ENCODE data around the gene DUSP3.
A peak's percentile ranks its signal among the peaks of the same experiment; 100 is the strongest.

Gene DUSP3

DNA sequence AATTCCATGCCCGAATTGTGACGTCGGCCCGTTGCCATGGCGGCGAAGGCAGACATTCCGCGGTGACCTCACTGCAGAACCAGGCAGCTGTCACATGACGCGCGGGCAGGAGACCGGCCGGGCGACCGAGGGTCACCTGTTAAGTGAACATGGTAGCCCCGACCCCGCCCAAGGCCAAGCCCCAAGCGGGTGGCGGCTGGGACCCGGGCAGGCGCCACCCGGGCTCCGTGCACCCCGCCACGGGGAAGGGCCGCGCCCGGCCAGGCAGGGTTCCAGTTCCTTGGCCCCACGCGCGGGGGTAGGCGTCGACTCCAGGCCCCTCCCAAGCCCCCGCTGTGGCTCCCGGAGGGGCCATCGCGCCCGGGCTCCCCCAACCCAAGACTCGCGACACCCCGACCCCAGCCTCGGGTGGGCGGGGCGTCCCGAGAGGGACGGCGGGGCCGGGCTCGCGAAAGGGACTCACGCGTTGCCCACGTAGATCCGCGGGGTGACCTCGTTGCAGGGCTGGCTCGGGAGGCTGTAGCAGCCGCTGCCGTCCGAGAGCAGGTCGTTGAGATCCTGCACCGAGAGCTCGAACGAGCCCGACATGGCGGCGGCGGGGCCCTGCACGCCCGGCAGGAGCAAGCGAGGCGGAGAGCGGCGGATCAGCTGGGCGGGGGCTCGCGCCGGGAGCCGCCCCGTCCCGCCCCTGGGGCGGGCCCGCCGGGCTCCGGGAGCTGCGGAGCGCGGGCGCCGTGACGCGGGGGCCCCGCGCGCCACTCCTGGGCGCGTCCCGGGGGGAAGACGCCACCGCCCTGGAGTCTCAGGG lies at the start of gene DUSP3:
DUSP3 (minus strand) TSS at position 641 of the 808 bp plus-strand sequence; CDS start at position 588, 53 bp downstream.
- peak; percentile 76 for DNase-seq

DNA sequence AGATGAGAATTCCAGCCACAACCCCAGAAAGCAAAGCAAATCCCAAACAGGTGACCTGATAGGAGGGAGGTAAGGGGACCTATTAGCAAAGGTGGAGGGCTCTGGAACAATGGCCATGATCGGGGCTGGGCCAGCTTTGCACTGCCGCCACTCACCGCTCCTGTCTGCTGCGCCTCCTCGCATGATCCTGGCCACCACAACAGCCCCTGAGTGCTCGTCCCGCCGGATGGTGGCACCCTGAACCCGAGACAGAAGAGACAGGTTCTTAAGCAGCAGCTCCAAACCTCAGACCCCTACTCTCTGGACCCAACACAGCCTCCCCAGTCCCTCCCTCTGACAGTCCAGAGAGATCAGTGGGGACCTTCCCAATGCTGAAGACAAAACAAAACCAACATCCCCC lies 48.8 kb upstream of the DUSP3 start:
- no peak for DNase-seq

DNA sequence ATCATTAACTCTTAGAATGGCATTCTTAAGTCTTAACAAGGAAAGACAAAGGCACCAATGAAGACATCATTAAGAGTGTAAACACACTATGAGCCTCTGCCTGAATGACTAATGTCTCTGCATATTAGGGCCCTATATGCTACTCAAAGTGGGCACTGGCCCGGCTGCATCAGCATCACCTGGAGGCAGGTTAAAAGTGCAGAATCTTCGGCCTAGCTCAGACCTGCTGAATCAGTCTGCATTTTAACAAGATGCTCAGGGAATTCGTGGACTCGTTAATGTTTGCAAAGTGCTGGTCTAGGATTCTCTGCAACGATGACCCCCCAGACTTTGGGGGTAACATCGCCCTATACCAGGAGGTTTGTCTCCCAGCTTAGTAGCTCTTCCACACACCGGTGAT lies 47.4 kb upstream of the DUSP3 start:
- no peak for DNase-seq

DNA sequence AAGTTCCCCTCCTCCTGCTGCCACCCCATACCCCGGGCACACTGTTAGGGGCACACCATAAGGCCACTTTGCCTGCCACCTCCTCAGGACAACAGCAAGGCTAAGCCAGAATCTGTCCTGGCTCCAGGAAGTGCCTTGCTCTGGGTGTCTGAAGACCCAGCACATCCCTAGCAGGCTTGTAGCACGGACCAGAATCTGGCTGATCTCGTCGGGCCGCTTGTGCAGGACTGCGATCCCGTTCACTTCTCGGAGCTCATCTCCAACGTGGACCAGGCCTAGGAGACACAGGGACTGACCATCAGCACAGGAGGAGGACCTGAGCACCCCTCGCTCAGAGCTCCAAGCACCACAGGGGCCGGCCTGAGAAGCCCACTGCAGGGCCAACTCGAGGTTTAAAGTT lies 46.8 kb upstream of the DUSP3 start:
- no peak for DNase-seq

DNA sequence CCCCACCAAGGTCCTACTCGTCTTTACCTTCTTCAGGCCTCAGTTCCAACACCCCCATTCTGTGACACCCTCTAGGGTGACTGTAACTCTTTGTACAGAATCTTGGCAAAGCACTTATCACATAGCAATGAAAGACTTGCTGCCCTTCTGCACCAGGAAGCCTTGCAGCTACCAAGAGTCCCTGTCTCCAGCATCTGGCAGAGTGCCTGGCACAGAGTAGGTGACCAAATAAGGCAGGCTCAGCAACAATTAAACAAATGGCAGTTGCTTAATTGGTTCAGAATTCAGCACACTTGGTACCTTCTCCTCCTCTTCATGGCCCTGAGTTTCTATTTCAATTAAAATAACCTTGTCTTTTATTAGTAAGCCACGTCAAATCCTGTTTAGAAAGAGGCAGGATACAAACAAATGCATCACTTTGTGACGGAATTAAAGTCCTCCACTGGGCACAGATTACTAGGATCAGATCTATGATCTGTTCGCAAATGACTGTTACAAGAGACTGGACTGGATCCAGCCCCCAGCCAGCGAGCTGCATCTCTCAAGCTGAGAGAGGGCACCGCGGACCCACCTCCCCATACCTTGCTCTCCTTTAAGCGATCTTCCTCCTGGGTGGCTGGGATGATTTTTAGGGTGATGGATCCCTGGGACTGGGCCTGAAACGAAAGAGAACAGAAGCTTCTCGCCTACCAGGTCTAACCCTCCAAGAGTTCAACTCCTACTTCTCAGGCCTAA lies 44.7 kb upstream of the DUSP3 start:
- DNase-seq: no peak

DNA sequence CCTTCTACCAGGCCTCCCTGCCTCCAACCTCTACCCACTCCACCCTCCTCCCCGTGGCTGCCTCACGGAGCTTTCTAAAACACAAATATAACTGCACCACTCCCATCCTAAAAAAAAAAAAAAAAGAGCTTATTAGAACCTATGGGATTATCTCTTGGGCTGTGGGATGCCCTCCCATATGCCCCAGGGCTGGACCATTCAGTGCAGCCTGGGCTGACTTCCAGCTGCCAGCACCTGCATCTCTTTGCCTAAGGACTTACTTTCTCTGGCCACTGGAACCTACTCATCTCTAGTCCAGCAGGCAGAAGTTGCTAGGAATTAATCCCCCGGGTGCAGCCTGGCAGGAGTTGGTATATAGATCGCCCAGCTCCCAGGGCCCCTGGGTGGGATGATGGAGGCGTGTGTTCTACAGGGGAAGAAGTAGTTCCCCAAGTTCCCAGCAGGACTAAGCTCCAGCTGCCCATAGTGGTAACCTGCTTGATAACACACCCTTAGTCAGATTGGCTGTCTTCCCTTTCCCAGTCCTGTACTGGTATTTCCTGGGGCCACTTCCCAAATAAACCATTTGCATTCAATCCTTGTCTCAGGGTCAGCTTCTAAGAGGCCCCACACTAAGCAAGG lies 43.9 kb upstream of the DUSP3 start:
- no peak for DNase-seq

DNA sequence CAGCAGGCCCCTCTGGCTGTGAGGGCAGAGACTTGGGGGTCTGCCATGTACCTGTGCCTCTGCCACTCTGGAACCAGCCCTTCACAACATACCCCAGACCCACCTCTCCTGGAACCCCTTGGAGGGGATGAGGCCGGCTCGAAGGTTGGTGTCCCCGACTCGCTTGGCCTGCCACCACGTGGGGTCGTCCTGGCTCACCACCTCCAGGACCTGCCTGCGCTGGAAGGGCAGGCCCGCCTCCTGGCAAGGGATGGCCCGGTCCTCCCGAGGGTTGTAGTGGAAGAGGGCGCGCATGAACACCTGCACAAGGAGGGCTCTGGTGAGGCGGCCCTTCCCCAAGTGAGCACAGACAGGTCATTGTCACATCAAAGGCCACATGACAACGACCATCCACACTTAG lies 42.0 kb upstream of the DUSP3 start:
- no peak for DNase-seq

DNA sequence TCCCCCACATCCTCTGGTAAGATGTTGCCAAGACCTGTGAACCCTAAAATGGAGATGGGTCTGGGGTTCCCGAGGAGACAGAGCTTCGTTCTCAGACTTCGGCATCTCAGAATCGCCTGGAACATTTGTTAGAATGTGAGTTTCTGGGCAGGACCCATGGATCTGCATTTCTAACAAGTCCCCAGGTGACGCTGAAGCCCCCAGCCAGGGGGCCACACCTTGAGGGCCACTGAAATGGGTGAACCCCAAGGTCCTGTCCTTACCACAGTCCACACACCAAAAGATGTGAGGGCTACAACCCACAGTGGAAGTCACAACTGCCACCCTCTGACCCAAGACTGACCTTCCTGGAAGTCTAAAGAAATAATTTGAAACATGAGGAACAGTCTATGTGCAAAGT lies 40.2 kb upstream of the DUSP3 start:
- no peak for DNase-seq

DNA sequence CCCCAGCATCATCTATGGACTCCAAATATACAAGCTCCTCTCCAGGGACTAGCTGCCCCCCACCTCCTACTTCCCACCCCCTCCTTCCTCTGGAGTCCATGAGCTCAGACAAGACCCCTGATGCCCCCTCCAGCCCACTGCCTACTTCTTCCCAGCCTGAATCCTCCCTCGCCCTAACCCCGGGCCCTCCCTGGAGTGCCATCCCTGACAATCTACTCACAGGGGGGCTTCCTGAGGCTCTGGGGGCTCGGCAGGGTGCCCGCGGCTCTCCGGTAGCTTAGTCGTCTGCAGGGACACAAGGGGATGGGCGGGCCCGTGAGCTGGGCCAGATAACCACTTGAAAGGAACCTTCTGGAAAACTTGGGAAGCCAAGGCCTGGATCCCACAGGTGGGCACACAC lies 39.0 kb upstream of the DUSP3 start:
- no peak for DNase-seq

DNA sequence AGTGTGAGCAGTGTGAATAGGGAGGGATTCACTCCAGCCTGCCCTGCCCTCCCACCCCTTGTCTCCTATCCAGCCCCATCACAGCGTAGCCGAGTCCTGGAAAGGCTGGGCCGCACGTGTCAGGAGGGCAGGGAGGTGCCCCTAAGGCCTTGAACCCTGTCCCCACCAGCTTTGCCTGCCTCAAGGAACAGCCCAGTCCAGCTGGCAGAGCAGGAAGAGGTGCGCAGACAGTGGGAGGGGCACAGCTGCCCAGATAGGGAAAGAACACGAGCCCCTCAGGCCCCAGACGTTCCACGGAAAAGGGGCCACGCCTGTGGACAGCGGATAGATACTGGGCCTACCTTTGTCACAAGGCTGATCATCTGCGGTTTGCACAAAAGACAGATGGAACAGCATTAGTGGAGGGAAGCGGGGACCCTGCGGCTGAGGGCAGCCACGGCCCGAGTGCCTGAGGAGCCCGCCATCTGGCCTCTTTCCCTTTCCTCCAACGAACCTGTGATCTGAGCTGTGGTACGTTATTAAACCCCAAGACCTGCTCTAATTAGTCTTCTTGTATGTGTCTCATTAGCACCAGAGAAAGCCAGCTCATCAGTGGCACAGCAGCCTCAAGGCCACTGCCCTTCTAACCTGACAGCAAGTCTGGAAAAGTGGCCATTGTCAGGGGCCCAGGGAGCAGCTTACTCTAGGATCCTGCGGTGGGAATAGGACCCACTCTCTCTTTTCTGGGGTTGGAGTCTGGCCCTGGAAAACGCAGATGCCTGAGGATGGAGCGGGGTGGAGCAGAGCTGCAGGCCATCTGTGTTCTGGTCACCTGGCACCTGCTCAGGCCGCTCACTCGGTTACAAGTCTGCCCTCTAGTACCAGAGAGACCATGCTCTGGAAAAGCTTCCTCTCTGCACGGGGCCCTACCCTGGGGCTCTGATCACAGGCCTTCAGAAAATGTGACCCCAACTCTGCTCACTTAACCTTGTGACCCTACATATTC lies 37.9 kb upstream of the DUSP3 start:
- DNase-seq: no peak

DNA sequence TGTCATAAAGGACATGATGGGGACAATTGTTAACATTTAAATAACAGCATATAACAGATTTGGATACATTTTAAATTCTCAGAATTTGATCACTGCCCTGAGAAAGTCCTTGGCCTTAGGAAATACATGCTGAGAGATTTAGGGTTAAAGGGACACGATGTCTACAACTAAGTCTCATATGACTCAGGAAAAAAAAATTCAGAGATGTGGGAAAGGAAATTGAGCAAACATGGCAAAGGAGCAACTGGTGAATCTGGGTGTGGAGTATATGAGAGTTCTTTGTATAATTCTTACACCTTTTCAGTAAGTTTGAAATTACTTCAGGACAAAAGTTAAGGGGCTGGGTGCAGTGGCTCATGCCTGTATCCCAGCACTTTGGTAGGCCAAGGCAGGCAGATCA lies 35.9 kb upstream of the DUSP3 start:
- no peak for DNase-seq

DNA sequence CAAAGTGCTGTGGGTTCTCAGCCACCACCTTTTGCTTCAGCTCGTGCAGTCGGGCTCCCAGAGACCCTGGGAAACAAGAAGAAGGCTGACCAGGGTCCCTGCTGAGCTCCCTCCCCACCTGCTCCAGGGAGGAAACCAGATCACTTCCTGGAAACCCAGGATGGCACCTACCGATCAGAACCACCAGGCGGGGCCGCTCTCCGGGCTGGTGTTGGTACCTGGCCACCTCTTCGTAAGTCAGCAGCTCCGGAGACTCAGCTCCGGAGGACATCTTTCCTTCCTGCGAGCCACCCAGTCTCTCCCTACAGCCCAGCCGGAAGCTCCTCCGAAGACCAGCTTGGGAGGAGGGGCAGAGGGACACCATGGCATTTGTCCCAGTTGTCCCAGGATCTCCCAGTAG lies 35.2 kb upstream of the DUSP3 start:
- no peak for DNase-seq

DNA sequence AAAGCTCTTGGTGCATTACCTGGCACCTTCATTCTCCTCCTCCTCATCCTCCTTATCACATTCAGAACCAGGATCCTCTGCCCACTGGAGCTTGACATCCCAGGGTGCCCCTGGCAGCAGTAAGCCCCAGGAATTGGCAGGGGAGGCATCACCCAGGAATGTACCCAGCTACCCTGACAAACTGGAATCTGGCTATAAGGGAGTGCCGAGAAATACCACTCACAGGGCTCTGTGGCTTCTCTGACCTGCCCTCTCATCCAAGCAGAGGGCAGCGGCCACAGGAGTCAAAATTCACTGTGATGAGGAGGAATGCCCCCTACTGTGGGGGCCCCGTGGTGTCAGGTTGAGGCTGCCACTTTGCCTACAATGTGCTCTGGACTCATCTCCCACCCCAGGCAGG lies 34.6 kb upstream of the DUSP3 start:
- DNase-seq: no peak

DNA sequence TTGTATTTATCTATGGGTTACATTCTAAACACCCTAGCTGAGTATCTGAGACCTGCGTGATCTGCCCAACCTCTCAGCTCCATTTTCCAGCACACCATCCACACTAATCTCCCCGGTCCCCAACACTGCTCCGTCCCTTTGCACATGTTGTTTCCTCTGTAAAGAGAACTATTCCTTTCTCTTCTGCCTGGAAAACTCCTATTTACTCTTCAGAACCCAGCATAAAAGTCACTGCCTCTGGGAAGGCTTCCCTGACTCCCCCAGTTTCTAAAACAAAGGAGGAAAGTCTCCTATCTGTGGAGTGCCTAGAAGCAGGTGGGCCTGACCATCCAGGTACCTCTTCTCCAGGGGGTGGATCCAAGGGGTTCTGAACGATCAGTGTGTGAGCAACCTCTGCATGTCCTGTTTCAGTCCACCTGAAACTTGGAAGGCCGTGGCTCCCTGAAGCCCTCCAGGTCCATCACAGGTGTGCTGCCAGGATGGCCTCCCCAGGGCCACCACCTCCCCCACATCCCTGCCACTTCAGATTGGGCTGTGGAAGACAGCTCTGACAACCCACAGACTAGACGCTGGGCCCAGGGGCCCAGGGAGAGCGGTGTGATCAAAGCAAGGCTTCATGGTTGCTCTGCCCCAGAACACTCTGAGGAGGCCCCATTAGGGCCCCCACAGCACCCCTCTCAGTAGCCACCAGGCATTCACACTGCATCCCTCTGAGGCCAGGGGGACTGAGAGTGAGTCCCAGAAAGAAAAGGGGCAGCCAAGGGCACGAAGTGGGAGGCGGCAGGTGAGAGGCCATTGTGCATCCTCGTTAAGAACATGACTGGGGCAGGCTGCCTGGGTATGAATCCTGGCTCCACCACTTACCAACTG lies 33.9 kb upstream of the DUSP3 start:
- no peak for DNase-seq

DNA sequence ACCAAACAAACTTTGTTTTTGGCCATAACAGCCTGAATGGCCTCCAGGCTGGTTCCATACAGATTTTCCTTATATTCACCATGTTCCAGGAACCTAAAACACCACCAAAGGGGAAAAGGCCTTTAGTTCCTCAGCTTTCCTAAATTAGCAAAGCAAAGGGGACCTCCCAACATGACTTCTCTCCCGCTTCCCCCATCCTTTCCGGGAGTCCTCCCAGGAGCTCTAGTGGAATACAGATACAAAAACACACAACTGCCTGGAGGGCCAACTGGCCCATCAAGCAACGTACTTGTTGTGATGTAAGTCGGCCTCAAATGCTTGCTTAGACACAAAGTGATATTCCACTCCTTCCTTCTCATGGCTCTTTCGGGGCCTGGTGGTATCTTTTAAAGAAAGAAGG lies 32.0 kb upstream of the DUSP3 start:
- DNase-seq: no peak

DNA sequence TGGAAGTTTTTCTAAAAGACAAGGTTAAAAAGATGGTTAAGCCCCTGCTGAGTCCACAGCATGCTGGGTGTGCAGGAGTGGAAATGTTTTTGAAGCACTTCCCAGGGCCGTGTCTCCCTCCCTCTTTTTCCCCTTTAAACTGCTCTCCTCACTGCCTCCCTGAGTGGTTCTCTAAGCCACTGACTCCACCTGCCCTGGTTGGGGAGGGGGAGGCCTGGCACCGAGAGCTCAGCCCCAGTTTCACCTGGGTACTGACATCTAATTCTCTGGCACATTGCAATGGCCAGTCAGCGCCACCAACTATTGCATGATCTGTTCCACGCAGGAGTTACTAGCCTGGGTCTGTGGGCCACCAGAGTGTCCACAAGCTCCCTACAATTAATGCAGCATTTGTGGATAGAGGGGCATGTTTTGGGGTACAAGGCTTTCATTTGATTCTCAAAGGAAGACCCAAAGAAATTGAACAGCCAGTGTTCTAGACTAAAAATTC lies 31.5 kb upstream of the DUSP3 start:
- no peak for DNase-seq

DNA sequence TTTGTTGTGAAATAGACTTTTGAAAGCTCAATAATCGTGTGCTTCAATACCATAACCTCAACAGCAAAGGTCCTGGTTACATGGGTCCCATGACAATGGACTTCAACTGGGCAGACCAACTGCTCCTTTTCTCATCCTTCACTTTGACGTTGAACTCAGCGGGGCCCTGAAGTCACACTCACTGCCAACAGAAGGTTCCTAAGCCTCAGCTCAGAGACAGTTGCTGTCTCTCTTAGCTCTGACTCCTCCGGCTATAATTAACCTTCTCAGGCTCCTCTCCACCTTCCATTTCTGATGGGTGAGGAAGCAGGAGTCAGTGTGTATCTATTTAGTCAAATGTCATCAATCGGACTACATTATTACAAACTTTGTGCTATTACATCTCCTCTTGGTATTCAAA lies 30.3 kb upstream of the DUSP3 start:
- DNase-seq: no peak

DNA sequence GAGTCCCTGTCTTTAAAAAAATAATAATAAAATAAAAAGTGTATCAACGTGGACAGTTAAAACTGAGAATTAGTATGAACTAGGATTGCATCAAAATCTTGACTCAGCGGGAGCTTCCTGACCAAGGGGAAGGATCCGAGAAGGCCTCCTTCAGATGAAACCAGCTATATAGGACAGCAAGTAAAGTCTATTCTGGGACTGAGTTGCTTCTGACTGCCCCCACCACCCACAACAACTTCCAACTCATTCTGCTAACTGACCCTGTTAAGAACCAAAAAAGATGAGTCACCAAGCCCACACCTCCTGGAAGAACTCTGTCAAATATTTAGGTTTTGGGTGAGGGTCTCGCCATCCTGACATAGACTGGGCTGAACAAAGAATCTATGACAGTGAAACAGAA lies 29.3 kb upstream of the DUSP3 start:
- DNase-seq: no peak

DNA sequence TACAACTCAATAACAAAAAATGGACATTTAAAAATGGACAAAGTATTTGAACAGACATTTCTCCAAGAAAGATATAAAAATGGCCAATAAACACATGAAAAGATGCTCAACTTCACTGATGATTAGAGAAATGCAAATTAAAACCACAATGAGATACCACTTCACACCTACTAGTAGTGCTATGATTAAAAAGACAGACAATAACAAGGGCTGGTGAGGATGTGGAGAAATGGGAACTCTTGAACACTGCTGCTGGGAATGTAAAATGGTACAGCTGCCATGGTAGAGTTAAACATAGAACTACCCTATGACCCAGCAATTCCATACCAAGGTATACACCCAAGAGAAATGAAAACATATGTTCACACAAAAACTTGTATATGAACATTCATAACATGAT lies 26.3 kb upstream of the DUSP3 start:
- DNase-seq: no peak

DNA sequence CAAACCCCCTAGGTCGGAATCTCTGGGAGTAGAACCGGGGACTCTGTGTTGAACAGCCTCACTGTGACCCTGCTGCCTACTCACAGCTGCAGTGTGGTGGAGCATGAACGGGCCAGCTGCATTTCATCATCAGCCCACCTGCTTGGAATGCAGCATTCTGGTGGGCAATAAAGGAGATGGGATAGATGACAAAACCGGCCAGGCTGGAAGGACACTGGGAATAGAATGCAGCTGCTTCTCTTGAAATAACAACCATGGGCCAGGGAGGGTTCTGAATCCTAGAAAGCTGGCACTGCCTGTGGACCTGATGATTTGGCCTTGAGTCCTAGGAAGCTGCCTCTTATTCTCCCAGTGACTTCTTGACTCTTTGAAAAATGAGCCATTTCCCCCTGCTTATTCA lies 25.0 kb upstream of the DUSP3 start:
- no peak for DNase-seq

DNA sequence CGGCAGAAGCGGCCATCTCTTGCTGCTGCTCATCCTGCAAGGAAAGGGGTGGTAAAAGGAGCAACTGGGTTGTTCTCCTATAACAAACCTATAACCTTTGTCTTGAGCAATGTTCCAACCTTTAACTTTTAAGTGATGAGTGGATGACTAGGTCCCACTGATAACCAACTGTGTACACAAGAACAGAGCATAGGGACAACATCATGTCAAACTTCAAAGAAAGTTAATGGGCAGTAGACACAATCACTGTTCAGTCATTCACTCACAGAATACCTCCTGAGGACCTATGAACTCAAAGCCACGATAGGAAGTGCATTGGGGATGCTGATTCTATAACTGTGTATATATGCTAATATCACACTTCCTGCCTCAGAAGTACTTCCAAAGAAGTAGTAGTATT lies 23.1 kb upstream of the DUSP3 start:
- no peak for DNase-seq

DNA sequence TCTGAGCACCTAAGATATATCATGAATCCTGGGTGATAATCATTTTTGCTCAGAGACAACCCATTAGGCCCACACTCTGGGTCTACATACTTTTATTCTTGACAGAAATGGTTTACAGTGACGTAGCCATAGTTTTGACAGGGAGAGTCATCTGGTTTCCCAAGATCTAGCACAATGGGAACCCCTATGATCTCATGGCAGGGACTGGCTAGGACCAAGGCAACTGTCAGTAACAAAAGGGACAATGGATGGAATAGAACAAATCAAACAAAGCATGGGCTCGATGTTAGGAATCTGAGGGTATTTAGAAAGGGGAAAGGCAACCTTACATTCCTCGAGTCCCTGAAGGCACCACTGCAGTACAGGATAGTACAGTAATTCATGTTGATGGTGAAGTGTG lies 22.0 kb upstream of the DUSP3 start:
- no peak for DNase-seq
